GM19468 (cell line): ENCODE data around the gene CHFR.
"Not testable (repeated sequence)": the region's sequence is repeated elsewhere in the genome, so short reads cannot be mapped to it uniquely, and the experiment has no call there.

ENCODE experiments used
- ATAC-seq: cut with Tn5 transposase; IDR thresholded peaks from one replicate; pipeline ENCODE4 v1.9.1; 2021; ENCODE audit warnings: mild to moderate bottlenecking, moderate library complexity, moderate number of reproducible peaks; ENCODE audit not compliant: unreplicated experiment; ENCODE audit errors: extremely low read depth

CHFR gene

DNA sequence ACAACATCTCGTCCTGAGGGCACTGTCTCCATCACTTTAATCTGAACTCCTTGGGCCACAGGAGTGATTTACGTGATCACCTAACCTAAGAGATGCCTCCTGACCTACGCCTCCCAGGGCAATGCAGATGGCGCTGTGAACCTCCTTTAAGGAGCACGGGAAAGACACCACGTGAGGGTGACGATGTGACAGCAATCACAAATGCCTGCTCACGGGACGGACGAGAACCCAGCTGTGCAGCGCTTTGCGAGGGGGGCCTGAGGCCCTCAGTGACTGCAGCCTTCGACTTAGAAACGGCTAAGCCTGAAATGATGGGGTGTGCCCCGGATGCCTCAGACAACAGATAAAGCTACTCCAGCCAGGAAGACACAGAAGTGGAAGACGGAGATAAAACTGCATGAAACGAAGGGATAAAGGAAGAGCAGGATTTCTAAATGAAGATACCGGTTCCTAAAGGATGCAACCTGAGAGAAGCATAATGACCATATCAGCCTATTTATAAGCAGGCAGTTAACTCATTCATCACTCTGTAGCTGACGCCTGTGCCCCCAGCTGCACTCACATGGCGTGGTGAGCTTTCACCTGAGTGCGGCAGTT lies 44.9 kb downstream of the CHFR start:
- no peak for ATAC-seq

DNA sequence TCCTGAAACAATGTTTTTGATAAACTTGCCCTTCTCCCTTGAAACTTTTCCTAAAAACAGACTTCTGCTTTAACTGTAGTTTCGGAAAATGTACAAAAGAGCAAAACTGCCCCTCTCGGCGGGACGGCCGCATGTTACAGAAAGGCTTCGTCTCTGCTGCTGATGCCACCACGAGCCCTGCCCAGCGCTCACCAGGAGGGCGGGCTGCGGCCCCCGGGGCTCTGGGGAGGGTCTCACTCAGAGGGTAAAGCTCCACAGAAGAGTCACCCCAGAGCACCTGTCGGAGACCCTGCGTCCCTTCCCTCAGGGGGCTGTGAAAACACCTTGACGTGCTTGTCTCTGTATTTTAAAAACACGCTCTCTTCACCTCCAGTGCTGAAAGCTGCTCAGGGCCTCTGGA lies 46.3 kb downstream of the CHFR start:
- ATAC-seq: no peak

DNA sequence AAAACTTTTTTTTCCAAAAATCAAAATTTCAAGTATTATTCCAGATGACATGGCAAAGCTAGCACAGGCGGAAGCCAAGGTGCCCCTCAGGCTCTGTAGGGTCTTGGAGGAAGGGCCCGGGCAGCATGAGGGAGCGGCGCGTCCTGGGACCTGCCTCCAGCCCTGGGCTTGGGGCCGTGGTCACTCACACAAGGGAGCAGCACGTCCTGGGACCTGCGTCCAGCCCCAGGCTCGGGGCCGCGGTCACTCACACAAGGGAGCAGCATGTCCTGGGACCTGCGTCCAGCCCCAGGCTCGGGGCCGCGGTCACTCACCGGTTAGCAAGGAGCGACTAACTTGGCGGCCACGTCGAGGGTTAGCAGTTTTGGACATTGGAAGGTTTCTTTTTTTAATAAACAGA lies 46.9 kb downstream of the CHFR start:
- no peak for ATAC-seq

DNA sequence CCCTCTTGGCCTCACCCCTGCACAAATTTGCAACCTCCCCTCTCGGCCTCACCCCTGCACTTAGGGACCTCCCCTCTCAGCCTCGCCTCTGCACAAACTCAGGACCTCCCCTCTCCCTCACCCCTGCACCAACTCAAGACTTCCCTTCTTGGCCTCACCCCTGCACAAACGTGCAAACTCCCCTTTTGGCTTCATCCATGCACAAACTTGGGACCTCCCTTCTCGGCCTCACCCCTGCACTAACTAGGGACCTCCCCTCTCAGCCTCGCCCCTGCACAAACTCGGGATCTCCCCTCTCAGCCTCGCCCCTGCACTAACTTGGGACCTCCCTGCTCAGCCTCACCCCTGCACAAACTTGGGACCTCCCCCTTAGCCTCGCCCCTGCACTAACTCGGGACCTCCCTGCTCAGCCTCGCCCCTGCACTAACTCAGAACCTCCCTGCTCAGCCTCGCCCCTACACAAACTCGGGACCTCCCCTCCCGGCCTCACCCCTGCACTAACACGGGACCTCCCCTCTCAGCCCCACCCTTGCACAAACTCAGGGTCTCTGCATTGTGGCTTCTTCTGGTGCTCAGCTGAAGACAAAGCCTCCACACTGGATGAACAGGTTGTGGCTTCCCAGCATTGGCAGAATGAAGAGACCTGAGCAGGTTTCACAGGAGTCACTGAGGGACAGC lies 47.7 kb downstream of the CHFR start:
- no peak for ATAC-seq

DNA sequence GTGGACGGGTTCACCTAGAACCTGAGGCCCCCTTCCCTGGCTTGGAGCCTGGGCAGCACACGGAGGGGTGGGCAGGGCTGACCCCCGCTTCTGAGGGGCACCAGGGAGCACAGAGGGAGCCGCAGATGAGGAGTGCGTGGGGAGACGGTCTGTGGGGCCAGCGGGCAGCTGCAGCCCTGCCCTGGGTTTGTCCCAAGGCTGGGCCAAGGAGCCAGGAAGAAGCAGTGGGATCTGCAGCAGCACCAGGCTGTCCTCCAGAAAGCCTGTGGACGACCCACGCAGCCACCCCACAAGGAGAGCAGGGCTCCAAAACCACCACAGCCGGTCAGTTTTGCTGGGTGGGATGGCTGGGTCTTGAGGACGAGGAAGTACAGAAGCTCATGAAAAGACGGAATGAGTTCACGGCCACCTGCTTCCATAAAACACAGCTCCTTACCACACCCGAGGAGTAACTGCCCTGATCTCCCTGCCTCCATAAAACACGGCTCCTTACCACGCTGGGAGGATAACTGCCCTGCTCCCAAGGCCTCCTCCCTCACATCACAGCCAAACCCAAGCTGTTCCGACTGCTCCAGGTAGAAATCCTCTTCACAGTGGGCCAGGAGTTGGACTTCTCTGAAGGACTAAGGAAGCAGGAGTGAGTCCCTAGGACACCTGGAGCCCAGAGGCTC lies 48.9 kb downstream of the CHFR start:
- no peak for ATAC-seq

DNA sequence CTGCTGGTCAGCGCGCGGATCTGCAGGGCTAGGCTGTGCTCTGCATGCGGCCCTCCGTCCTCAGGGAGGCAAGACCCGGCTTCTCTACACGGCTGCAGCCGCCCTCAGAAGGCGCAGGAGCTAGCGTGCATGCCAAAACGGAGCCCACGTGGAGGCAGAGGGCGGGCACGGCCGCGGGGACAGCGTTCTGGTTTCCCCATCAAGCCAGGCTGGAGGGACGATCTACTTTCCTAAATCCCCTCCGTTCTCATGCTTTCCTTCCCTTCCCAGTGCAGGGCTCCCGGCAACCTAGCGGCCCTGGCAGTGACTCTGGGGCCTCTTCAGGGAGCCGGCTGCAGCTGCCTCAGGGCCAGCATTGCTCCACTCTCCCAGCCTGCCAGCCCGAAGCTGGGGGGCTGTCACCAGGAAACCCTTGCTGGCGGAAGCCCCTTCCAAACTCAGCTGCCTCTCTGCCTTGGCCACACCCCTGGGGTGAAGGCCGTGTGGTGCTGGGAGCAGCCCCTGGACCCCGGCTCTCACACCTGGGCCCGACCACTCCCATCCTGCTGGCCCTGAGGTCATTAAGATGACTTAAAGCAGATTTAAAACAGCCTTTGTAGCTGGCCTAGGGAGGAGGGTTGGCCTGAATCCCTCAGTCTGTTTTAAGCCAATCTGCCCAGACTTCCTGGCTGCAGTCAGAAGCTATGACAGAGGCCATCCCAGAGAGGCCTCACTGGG lies 49.6 kb downstream of the CHFR start:
- ATAC-seq: no peak

DNA sequence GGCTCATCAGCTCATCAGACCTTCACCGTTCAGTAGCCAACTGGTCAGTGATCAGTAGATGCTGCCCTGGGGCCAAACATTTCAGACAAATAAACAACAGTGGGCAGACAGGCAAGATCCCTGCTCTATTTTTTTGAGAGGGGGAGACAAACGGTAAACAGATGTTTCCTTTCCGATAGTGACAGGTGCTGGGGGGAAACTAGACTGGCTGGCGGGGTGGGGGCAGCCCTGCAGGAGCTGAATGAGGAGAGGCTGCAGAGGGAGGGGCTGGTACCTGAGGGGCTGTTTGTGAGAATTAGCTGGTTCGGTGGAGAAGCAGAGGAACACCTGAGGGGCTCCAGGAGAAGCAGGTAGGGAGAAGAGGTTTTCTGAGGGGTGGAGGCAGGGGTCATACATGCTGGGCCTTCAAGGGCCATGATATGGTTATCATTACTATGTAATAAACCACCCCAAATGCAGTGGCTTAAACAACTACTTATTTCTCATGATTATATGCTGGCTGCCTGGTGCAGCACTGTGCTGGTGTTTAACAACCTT lies 50.5 kb downstream of the CHFR start:
- ATAC-seq: no peak

DNA sequence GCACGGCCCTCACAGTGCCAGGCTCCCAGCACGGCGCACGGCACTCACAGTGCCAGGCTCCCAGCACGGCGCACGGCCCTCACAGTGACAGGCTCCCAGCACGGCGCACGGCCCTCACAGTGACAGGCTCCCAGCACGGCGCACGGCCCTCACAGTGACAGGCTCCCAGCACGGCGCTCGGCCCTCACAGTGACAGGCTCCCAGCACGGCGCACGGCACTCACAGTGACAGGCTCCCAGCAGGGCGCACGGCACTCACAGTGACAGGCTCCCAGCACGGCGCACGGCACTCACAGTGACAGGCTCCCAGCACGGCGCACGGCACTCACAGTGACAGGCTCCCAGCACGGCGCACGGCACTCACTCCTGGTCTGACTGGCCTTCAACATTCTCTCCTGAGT lies 51.2 kb downstream of the CHFR start:
- not testable (repeated sequence) for ATAC-seq

DNA sequence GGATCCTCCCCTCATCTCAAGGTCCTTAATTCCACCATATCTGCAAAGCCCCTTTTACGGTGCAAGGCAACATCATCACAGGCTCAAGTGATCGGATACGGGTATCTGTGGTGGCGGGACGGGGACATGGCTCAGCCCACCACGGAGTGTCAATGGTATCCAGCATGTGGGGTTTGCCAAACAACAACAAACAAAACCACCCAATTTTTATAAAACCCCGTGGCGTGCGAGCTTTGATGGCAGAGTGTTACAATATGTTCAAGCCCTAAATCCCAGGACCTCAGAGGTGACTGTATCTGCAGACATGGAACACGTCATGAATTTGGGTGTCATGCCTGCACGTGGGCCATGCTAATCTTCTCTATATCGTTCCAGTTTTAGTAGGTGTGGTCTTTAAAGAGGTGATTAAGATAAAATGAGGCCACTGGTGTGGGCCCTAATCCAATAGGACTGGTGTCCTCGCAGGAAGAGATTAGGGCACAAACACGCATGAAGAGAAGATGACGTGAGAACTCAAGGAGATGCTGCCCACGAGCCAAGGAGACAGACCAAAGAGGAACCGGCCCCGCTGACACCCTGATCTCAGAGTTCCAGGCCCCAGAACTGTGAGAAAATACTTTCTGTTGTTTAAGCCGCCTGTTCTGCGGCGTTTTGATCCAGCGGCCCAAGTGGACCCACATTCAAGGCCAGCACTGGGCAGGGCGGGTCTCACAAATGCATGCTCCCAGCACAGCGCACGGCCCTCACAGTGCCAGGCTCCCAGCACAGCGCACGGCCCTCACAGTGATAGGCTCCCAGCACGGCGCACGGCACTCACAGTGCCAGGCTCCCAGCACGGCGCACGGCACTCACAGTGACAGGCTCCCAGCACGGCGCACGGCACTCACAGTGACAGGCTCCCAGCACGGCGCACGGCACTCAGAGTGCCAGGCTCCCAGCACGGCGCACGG lies 52.1 kb downstream of the CHFR start:
- no peak for ATAC-seq

DNA sequence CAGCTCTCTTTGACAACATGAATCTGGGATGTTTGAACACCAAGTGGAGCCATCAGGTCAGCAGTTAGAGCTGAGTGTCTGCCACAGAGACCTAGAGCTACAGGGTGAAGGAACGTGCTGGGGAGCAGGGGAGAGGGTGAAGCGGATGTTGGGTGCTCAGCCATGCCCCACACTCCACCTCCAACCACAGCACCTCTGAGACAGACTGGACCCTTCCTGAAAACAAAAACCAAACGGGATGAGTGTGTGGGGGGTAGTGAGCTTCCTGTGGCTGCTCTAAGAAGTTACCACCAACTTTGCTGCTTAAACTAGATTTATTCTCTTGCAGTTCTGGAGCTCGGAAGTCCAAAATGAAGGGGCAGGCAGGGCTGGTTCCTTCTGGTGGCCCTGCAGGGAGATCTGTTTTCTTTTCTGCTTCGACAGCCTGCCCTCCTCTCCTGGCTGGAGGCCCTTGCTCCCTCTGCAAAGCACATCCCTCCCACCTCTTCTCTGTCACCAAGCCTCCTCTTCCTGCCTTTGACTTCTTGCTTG lies 53.2 kb downstream of the CHFR start:
- no peak for ATAC-seq

DNA sequence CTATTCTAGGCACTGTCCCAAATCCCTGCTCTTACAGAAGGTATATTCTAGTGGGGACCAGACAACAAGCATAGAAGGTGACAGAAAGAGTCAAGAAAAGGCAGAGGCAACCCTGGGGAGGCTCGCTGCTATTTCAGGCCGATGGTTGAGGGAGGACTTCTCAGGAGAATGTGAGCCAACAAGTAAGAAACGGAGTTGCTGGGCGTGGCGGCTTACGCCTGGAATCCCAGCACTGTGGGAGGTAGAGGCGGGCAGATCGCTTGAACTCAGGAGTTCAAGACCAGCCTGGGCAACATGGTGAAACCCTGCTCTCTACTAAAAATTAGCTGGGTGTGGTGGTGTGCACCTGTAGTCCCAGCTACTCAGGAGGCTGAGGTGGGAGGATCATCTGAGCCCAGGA lies 54.1 kb downstream of the CHFR start:
- no peak for ATAC-seq

DNA sequence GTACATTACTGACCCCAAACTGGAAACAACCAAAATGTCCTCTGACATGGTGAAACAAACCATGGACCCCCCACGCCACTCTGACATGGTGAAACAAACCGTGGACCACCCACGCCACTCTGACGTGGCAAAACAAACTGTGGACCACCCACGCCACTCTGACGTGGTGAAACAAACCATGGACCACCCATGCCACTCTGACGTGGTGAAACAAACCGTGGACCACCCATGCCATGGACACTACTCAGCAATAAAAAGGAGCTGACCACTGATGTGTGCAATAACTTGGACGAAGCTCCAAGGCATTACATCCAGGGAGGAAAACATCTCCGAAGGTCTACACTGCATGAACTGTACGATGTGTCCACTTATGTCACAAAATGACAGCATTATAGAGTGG lies 55.6 kb downstream of the CHFR start:
- ATAC-seq: no peak

DNA sequence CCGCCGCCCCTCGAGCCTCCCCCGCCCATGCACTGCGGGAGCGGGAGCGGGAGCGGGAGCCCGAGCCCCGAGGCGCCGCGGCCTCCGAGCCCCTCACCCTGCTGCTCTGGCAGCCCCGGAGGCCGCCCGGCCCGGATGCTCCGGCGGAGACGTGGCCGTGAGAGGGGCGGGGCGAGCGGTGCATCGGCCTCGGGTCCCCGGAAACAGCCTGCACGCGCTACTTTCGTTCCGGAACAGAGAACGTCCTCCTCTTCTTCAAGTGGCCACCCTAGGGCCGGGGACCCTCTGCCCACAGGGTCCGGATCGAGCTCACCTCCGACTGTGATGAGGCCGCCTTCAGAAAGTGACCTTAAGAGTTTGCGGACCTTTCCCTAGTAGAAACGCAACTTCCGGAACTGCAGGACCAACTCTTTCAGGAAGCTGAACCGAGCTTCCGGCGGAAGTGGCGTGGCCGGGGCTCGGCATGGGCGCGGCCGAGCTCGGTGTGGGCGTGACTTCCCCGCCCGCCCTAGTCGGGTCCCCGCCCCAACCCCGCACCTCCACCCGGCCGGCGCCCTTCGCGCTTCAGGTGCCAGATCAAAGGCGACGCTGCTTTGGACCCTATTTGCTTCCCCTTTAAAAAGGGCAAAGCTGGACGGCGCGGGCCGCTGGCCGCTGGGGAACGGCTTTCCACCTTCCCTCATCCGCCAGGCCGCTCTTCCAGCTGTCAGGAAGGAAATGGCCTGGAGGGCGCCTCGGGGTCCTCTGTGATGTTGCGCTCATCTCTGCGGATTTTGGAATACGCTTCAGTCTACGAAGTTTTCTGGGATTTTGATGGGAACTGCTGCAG lies 58.5 kb downstream of the CHFR start, which contains the start of gene GOLGA3:
Gene GOLGA3, minus strand, starts transcription at position 164 of the 829 bp plus-strand sequence. CDS start 6,741 bp downstream, outside the sequence.
- ATAC-seq: peak; percentile 74

DNA sequence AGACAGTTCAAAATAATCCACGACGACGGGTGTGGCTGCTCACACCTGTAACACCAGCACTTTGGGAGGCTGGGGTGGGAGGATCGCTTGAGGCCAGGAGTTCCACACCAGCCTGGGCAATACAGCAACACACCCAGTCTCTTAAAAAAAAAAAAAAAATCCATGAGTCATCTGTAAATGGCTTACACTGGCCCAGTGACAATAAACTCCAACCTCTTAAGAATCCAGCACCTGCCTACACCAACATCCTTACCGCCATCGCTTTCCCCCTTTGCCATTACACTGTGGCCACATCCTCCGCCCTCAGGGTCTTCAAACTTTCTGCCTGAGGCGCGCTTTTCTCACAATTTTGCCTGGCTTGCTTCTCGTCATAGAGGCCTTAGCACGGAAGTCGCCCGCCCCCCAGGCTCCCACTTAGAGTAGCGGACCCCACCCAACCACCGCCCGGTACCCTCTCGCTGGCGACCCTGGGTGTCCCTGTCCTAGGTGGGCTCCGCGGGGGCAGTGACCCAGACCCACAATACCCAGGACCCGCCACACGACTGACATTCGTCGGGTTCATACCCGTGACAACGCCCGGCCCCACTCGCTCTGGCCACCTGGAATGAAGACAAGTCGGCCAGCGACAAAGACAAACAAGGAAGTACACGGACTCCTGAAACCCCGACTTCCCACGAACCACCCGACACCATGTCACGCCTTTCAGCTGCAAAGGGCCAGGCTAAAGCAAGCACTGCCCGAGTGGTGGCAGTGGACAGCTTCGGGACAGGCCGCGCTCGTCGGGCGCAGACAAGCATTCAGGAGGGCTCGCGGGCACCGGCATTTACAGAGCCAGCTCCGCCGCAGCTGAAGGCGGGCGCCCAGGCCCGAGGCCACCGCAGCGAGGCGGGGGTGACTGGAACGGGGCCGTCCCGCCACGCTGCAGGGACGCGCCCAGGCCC lies 59.4 kb downstream of the CHFR start:
- no peak for ATAC-seq

DNA sequence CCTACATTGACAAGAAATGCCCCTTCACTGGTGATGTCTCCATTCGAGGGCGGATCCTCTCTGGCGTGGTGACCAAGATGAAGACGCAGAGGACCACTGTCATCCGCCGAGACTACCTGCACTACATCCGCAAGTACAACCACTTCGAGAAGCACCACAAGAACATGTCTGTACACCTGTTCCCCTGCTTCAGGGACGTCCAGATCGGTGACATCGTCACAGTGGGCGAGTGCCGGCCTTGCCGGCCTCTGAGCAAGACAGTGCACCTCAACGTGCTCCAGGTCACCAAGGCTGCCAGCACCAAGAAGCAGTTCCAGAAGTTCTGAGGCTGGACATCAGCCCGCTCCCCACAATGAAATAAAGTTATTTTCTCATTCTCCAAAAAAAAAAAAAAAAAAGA lies 61.5 kb downstream of the CHFR start:
- no peak for ATAC-seq

DNA sequence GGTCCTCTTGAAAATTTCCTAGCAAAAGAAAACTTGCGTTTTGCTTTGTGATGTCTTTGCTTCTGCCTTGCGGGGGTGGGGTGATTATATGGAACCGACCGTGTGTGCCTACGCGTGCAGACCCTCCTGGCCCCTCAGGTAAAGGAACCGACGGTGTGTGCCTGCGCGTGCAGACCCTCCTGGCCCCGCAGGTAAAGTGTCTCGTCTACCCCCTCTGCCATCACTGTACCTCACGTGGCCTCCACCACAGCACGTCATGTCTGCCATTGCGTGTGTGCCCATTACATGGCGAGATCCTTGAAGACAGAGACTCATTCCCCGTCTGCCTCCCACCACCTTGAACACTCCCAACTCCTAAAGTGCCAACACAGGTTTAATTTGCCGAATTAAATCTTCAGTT lies 62.3 kb downstream of the CHFR start:
- ATAC-seq: no peak

DNA sequence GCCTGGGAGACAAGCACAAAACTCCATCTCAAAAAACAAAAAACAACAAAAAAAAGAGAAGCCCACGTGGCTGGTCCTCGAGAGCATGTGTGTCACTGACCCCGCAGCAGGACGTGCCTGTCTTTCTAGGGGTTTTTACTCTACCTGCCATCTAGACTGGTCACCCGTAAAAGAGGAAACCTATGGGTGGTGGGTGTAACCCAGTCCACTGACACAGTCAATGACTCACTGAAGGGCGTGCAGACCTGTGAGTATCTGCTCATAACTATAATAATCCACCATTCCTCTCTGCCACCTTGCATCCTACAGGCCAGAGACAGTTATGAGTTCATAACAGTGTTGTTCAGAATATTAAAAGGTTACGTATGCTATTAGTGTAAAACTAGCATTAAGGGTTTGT lies 63.4 kb downstream of the CHFR start:
- no peak for ATAC-seq
